B cell (primary cell): ENCODE results near the gene GUCA1A.

Experiments
- EZH2 ChIP-seq: IDR thresholded peaks from 2 replicates; pipeline ENCODE4 v1.6.1; 2012; ENCODE audit warnings: borderline replicate concordance, low read depth, mild to moderate bottlenecking, moderate library complexity, low read length; ENCODE audit not compliant: insufficient read depth, poor library complexity, severe bottlenecking
- TF ChIP-seq, protein P1 (sequence below): fragments of 200-600 bp; IDR thresholded peaks from one replicate; pipeline ENCODE4 v1.8.0; 2022; ENCODE audit warnings: antibody characterized with exemption, mild to moderate bottlenecking

DNA sequence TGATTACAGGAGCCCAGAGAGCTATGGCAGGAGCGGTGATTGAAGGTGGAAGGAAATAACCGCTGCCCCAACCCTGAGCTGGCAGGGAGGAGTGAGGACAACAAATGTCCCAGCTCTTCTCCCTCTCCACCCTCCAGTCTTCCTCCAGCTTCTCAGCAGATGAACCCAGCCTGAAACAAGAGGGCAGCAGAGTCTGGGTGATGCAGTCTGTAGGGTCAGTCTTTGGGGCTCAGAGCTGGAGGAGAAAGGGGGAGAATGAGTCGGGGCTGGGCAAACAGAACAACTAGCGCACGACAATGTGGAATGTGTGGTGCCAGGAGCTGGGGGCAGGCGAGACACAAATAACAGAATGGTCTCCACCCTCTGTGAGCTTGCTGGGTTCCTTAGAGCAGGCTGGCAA, 4.5 kb upstream of the GUCA1A start:
- TF ChIP-seq, protein P1, sequence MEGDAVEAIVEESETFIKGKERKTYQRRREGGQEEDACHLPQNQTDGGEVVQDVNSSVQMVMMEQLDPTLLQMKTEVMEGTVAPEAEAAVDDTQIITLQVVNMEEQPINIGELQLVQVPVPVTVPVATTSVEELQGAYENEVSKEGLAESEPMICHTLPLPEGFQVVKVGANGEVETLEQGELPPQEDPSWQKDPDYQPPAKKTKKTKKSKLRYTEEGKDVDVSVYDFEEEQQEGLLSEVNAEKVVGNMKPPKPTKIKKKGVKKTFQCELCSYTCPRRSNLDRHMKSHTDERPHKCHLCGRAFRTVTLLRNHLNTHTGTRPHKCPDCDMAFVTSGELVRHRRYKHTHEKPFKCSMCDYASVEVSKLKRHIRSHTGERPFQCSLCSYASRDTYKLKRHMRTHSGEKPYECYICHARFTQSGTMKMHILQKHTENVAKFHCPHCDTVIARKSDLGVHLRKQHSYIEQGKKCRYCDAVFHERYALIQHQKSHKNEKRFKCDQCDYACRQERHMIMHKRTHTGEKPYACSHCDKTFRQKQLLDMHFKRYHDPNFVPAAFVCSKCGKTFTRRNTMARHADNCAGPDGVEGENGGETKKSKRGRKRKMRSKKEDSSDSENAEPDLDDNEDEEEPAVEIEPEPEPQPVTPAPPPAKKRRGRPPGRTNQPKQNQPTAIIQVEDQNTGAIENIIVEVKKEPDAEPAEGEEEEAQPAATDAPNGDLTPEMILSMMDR, result no peak
- no peak for TF ChIP-seq EZH2
